Immature natural killer cell (primary cell): ENCODE measurements around the gene DLGAP4. TPM values are rescaled to one million over a fixed set of nuclear protein-coding genes. Genes with fewer than 3 reads are reported as not detected.

Source experiments
- DNase-seq, 3 donors: peaks; one replicate each; pipeline ENCODE4 v3.0.0; 2022; ENCODE audit warnings: mixed read lengths in 1 of 3
- H3K27ac Mint-ChIP-seq, 6 donors: one replicate each; pipeline ENCODE4 v1.8.0; 2020; ENCODE audit warnings: mixed read lengths in 6 of 6, mild to moderate bottlenecking in 5 of 6, inconsistent platforms in 4 of 6, moderate library complexity in 3 of 6
- H3K27me3 Mint-ChIP-seq, 3 donors: one replicate each; pipeline ENCODE4 v1.8.0; 2020 to 2021; ENCODE audit warnings: low read depth in 3 of 3, mild to moderate bottlenecking in 3 of 3, mixed read lengths in 3 of 3, moderate library complexity in 3 of 3, inconsistent platforms in 1 of 3
- H3K36me3 Mint-ChIP-seq, 3 donors: one replicate each; pipeline ENCODE4 v1.8.0; 2020; ENCODE audit warnings: mixed read lengths in 3 of 3, inconsistent platforms in 2 of 3, mild to moderate bottlenecking in 2 of 3
- H3K4me1 Mint-ChIP-seq, 2 donors: one replicate each; pipeline ENCODE4 v1.8.0; 2020; ENCODE audit warnings: inconsistent platforms in 2 of 2, mild to moderate bottlenecking in 2 of 2, mixed read lengths in 2 of 2, moderate library complexity in 1 of 2
- H3K4me3 Mint-ChIP-seq, 5 donors: one replicate each; pipeline ENCODE4 v1.8.0; 2020; ENCODE audit warnings: mild to moderate bottlenecking in 5 of 5, mixed read lengths in 5 of 5, inconsistent platforms in 3 of 5, moderate library complexity in 3 of 5
- H3K9me3 Mint-ChIP-seq, 6 donors: one replicate each; pipeline ENCODE4 v1.8.0; 2020; ENCODE audit warnings: mild to moderate bottlenecking in 6 of 6, mixed read lengths in 6 of 6, inconsistent platforms in 4 of 6, moderate library complexity in 3 of 6
- polyA plus RNA-seq, 3 donors: library from polyadenylated mRNA; unstranded; fragments of 300-500 nt; fragmentation: Illumina TruSeq; gene quantifications; one replicate each; pipeline ENCODE4 v1.2.3, GENCODE V29; 2021

Gene DLGAP4
- polyA plus RNA-seq, 3 donors from 2014 or later: 9.0 to 29.0 (median 12.6) TPM

GRCh38 chr20:36339646-36340592, 33.8 kb downstream of the DLGAP4 start:
- H3K36me3 Mint-ChIP-seq: no peaks in the 10 kb centered on the region
- H3K4me1 Mint-ChIP-seq: no peaks in the 10 kb centered on the region
- no peak for DNase-seq
- H3K27ac Mint-ChIP-seq: no peak overlapping the region
- peaks cover 3 to 13% (median 8%) of the 10 kb centered on the region in 3 donors for H3K27me3 Mint-ChIP-seq
- H3K4me3 Mint-ChIP-seq: no peak overlapping the region
- H3K9me3 Mint-ChIP-seq: no peaks in the 10 kb centered on the region

- H3K9me3 Mint-ChIP-seq: no peaks in the 10 kb centered on the region
- H3K36me3 Mint-ChIP-seq: no peaks in the 10 kb centered on the region
- peaks cover 3 to 11% (median 8%) of the 10 kb centered on the region in 3 donors for H3K27me3 Mint-ChIP-seq
Observed at GRCh38 chr20:36340593-36340990, 34.5 kb downstream of the DLGAP4 start.

DNA sequence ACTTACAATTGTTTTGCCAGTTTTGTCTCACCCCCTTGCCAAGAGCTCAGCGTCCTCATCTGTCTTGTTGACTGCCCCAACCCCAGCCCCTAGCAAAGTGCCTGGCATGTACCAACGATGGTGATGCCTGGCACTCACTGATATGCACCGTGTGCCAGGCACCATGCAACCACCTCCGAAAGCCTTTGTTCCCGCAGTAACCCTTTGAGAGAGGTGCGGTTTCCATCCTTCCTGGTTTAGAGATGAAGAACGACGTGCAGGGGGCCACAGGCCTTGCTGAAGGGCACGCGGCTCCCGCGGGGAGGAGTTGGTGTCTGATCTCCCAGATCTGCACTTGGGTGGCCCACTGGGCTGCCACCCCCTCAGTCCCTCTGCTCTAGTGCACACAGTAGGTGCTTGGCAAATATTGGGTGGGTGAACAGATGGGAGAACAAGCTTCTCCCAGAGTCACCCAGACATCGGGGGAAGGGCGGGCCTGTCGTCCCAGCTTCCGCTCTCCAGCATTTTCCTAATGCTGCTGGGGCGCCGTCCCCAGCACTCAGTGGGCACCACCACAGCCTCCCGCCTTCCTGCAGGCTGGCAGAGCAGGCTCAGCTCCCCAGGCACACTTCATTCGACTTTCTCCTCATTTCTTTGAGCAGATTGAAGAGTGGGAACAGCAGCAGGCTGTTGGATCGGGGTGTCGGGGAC, 35.3 kb downstream of the DLGAP4 start:
- Mint-ChIP-seq H3K9me3 (no peaks in the 10 kb centered on the region), H3K27me3 (peaks cover 1 to 9% (median 4%) of the 10 kb centered on the region in 3 donors), H3K4me3 (no peak overlapping the region), H3K36me3 (no peaks in the 10 kb centered on the region), H3K4me1 (no peaks in the 10 kb centered on the region), H3K27ac (no peak overlapping the region)
- DNase-seq: no peak

More at GRCh38 chr20:36340593-36340990, 34.5 kb downstream of the DLGAP4 start:
- no peak for DNase-seq
- no peak overlapping the region for H3K27ac Mint-ChIP-seq
- no peaks in the 10 kb centered on the region for H3K4me1 Mint-ChIP-seq
- H3K4me3 Mint-ChIP-seq: no peak overlapping the region

DNA sequence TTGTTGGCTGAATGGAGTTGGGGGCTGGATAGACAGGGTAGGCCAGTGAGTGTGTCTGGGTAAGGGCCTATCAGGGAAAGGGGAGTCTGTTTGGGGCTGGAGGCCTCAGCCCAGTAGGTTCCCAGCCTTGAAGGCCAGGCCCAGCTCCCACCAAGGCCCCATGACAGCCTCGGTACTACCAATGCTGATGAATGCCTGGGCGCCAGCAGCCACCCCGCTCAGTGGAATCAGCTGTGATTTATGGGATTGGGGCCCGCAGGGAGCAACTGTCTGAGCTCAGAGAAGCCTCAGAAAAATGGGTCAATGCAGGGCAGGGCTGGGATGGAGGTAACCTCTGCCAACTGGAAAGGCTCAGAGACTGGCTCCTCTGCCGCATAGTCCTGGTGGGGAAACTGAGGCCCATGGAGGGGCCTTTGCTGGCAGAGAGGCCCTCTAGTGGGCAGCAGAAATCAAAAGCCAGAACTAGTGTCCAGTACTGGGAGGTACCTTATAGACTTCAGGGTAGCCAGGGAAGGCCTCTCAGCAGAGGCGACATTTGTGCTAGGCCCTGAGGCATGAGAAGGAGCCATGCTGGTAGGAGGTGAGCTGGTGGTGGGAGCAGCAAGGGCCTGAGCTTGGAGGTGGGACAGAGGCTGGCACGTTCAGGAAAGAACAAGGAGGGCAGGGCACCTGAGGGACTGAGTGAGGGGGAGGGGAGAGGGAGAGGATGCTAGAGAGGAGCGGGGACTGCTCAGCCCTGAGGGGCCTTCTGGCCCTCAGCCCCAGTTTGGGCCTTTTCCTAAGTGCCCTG, 36.4 kb downstream of the DLGAP4 start:
- no peak for DNase-seq
- Mint-ChIP-seq H3K4me1 (no peaks in the 10 kb centered on the region), H3K9me3 (no peaks in the 10 kb centered on the region), H3K27me3 (peaks cover 1 to 10% (median 7%) of the 10 kb centered on the region in 3 donors), H3K27ac (no peak overlapping the region), H3K36me3 (no peaks in the 10 kb centered on the region), H3K4me3 (no peak overlapping the region)

DNA sequence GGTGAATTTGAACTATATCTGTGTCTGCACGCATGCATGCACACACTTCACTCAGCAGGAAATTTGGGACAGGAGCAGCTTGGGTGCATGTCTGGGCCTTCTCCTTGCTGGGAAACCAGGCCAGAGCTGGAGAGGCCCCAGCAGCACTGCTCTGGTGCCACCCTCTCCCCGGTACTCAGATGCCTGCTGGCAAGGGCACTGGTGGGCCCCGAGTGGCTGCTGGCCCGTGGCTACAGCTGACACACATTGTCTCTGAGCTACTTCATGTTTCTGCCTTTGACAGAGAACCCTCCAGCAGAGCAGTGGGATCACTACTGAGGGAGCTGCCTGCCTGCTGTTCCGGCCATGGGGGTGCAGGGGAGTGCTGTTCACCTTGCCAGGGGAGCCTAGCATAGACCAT, 37.5 kb downstream of the DLGAP4 start:
- no peak for DNase-seq
- H3K36me3 Mint-ChIP-seq: no peaks in the 10 kb centered on the region
- H3K9me3 Mint-ChIP-seq: no peaks in the 10 kb centered on the region
- H3K27ac Mint-ChIP-seq: no peak overlapping the region
- peaks cover 1 to 11% (median 8%) of the 10 kb centered on the region in 3 donors for H3K27me3 Mint-ChIP-seq
- no peaks in the 10 kb centered on the region for H3K4me1 Mint-ChIP-seq
- H3K4me3 Mint-ChIP-seq: no peak overlapping the region

DNA sequence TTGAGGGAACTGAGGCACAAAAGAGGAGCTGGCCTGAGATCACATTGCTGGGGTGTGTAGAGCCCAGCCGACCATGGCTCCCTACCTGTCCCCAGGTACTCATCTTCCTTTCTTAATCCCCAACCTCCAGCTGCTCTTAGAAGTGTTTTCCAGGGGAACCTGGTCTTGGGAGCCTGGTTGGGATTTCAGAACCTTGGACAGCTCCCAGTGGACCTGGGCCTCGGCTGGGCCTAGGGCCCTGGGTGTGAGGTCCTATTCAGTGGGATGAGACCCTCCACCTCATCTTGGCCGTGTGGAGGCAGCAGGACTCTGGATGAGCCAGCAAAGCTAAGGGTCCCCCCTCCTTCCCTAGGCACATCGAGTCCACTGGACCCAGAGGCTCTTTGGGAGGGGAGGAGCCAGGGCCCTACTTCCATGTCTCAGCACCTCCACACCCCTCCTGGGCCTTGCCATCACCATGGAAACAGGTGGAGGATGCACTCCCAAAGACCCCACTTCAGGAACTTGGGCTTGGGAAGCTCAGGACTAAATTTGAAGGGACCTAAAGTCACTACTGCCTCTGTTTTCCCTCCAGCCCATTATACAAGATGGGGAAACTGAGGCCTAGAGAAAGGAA, 38.5 kb downstream of the DLGAP4 start:
- no peak overlapping the region for H3K27ac Mint-ChIP-seq
- H3K4me1 Mint-ChIP-seq: no peaks in the 10 kb centered on the region
- no peaks in the 10 kb centered on the region for H3K9me3 Mint-ChIP-seq
- no peaks in the 10 kb centered on the region for H3K36me3 Mint-ChIP-seq
- no peak overlapping the region for H3K4me3 Mint-ChIP-seq
- peak in 1 of 3 donors; percentile 6 for DNase-seq
- peaks cover 1 to 9% (median 7%) of the 10 kb centered on the region in 3 donors for H3K27me3 Mint-ChIP-seq

GRCh38 chr20:36346256-36346655, 40.1 kb downstream of the DLGAP4 start:
- Mint-ChIP-seq H3K27ac (no peak overlapping the region), H3K4me3 (no peak overlapping the region), H3K27me3 (peaks cover 0 to 7% (median 7%) of the 10 kb centered on the region in 3 donors), H3K36me3 (no peaks in the 10 kb centered on the region), H3K4me1 (no peaks in the 10 kb centered on the region), H3K9me3 (no peaks in the 10 kb centered on the region)
- no peak for DNase-seq

- no peak for DNase-seq
- no peaks in the 10 kb centered on the region for H3K4me1 Mint-ChIP-seq
- H3K27me3 Mint-ChIP-seq: peaks cover 3 to 7% (median 4%) of the 10 kb centered on the region in 3 donors
- no peak overlapping the region for H3K4me3 Mint-ChIP-seq
- H3K36me3 Mint-ChIP-seq: no peaks in the 10 kb centered on the region
- peaks cover 0 to 2% (median 0%) of the 10 kb centered on the region in 6 donors for H3K9me3 Mint-ChIP-seq
- no peak overlapping the region for H3K27ac Mint-ChIP-seq
Observed at GRCh38 chr20:36349384-36350170, 43.4 kb downstream of the DLGAP4 start.

GRCh38 chr20:36350439-36350838, 44.3 kb downstream of the DLGAP4 start:
- no peak overlapping the region for H3K27ac Mint-ChIP-seq
- no peak for DNase-seq
- no peaks in the 10 kb centered on the region for H3K4me1 Mint-ChIP-seq
- H3K4me3 Mint-ChIP-seq: no peak overlapping the region
- peaks cover 3 to 7% (median 3%) of the 10 kb centered on the region in 3 donors for H3K27me3 Mint-ChIP-seq
- H3K9me3 Mint-ChIP-seq: peaks cover 0 to 2% (median 0%) of the 10 kb centered on the region in 6 donors
- H3K36me3 Mint-ChIP-seq: no peaks in the 10 kb centered on the region

- Mint-ChIP-seq H3K27me3 (peaks cover 5 to 9% (median 6%) of the 10 kb centered on the region in 3 donors), H3K36me3 (no peaks in the 10 kb centered on the region)
- no peak for DNase-seq
Observed at GRCh38 chr20:36351937-36352336, 45.8 kb downstream of the DLGAP4 start.

GRCh38 chr20:36352843-36353553, 46.9 kb downstream of the DLGAP4 start:
- peaks cover 0 to 2% (median 0%) of the 10 kb centered on the region in 6 donors for H3K9me3 Mint-ChIP-seq
- H3K4me3 Mint-ChIP-seq: no peak overlapping the region
- DNase-seq: no peak
- H3K27me3 Mint-ChIP-seq: peaks cover 2 to 5% (median 5%) of the 10 kb centered on the region in 3 donors
- H3K27ac Mint-ChIP-seq: no peak overlapping the region
- H3K4me1 Mint-ChIP-seq: no peaks in the 10 kb centered on the region
- no peaks in the 10 kb centered on the region for H3K36me3 Mint-ChIP-seq

More at GRCh38 chr20:36351937-36352336, 45.8 kb downstream of the DLGAP4 start:
- no peaks in the 10 kb centered on the region for H3K4me1 Mint-ChIP-seq
- peaks cover 0 to 2% (median 0%) of the 10 kb centered on the region in 6 donors for H3K9me3 Mint-ChIP-seq
- H3K27ac Mint-ChIP-seq: no peak overlapping the region
- H3K4me3 Mint-ChIP-seq: no peak overlapping the region

- no peak for DNase-seq
- Mint-ChIP-seq H3K36me3 (no peaks in the 10 kb centered on the region), H3K27ac (no peak overlapping the region), H3K27me3 (peaks cover 2 to 6% (median 3%) of the 10 kb centered on the region in 3 donors), H3K4me1 (no peaks in the 10 kb centered on the region), H3K4me3 (no peak overlapping the region), H3K9me3 (peaks cover 0 to 2% (median 0%) of the 10 kb centered on the region in 6 donors)
Observed at GRCh38 chr20:36353740-36354139, 47.6 kb downstream of the DLGAP4 start.
